K562 (cell line): Measurements from ENCODE around the gene THOC7. TPM values are rescaled to one million over a fixed set of nuclear protein-coding genes. Genes with fewer than 3 reads are reported as not detected.

ENCODE experiments used
- FOXK2 ChIP-seq, 2 experiments: fragments of 450-650 bp; IDR thresholded peaks in 1 of 2; conservative IDR thresholded peaks in 1 of 2; 2 replicates each; pipeline ENCODE4 v1.6.1; 2016; ENCODE audit warnings: low read depth in 2 of 2, mild to moderate bottlenecking in 1 of 2
- HCFC1 ChIP-seq: IDR thresholded peaks from 2 replicates; pipeline ENCODE4 v1.6.1; 2012; ENCODE audit warnings: low read depth, low read length, improper control_type of control experiment
- ILF3 ChIP-seq: fragments of 450-650 bp; IDR thresholded peaks from 2 replicates; pipeline ENCODE4 v1.6.1; 2018; ENCODE audit warnings: antibody characterized with exemption, mild to moderate bottlenecking, moderate library complexity, borderline replicate concordance
- KHSRP ChIP-seq: fragments of 450-650 bp; IDR thresholded peaks from 2 replicates; pipeline ENCODE4 v1.6.1; 2017
- NONO ChIP-seq, 2 experiments: fragments of 200-400 bp in 1 of 2; fragments of 450-650 bp in 1 of 2; formaldehyde crosslinking in 1 of 2; IDR thresholded peaks; 2 replicates each; pipeline ENCODE4 v1.6.1; 2017; ENCODE audit warnings: low read depth in 2 of 2, mild to moderate bottlenecking in 2 of 2, moderate library complexity in 2 of 2, low read length in 1 of 2
- PHF8 ChIP-seq: fragments of 200-600 bp; sonication (generic); IDR thresholded peaks from 2 replicates; pipeline ENCODE4 v1.6.1; 2012; ENCODE audit warnings: mixed run types, mild to moderate bottlenecking, inconsistent platforms, low read length, moderate library complexity, borderline replicate concordance
- POLR2A ChIP-seq: fragments of 450-650 bp; conservative IDR thresholded peaks from 2 replicates; pipeline ENCODE4 v1.6.1; 2016
- POLR2G ChIP-seq: fragments of 200-400 bp; formaldehyde crosslinking; IDR thresholded peaks from 2 replicates; pipeline ENCODE4 v1.6.1; 2017; ENCODE audit warnings: low read depth, mild to moderate bottlenecking, antibody characterized with exemption, low read length, moderate library complexity
- RB1 ChIP-seq: fragments of 450-650 bp; IDR thresholded peaks from 2 replicates; pipeline ENCODE4 v1.6.1; 2017; ENCODE audit warnings: low read depth, mild to moderate bottlenecking
- RBFOX2 ChIP-seq: fragments of 200-400 bp; formaldehyde crosslinking; IDR thresholded peaks from 2 replicates; pipeline ENCODE4 v1.6.1; 2017; ENCODE audit warnings: low read depth, mild to moderate bottlenecking, low read length, moderate library complexity
- RBM14 ChIP-seq: fragments of 200-400 bp; formaldehyde crosslinking; IDR thresholded peaks from 2 replicates; pipeline ENCODE4 v1.6.1; 2018; ENCODE audit warnings: low read depth, mild to moderate bottlenecking, low read length, moderate library complexity, borderline replicate concordance; ENCODE audit not compliant: insufficient read depth
- SIN3A ChIP-seq, 2 experiments: fragments of 150-350 bp in 1 of 2; IDR thresholded peaks; 2 replicates each; pipeline ENCODE4 v1.6.1; 2011 to 2016; ENCODE audit warnings: borderline replicate concordance in 2 of 2, low read depth in 2 of 2, low read length in 2 of 2, mild to moderate bottlenecking in 2 of 2, moderate library complexity in 2 of 2; ENCODE audit not compliant: control insufficient read depth in 1 of 2
- SP1 ChIP-seq: sonication (generic); formaldehyde crosslinking; IDR thresholded peaks from 2 replicates; pipeline ENCODE4 v1.8.1; 2022; ENCODE audit warnings: mild to moderate bottlenecking, missing genetic modification reagents
- YY1 ChIP-seq, 3 experiments: IDR thresholded peaks; 2 replicates each; pipeline ENCODE4 v1.6.1; 2011; ENCODE audit warnings: low read length in 2 of 3, mild to moderate bottlenecking in 2 of 3, moderate library complexity in 2 of 3, borderline replicate concordance in 1 of 3, control low read depth in 1 of 3, low read depth in 1 of 3; ENCODE audit not compliant: insufficient read depth in 3 of 3, insufficient replicate concordance in 2 of 3, control insufficient read depth in 1 of 3, insufficient read length in 1 of 3; ENCODE audit errors: extremely low read depth in 1 of 3
- ZNF436 ChIP-seq: fragments of 250-450, 450-650 bp; sonication (Bioruptor Pico); formaldehyde crosslinking; IDR thresholded peaks from 2 replicates; pipeline ENCODE4 v1.7.0; 2020; ENCODE audit warnings: mild to moderate bottlenecking
- polyA plus RNA-seq, 8 experiments: library from polyadenylated mRNA; depleted of rRNA in 4 of 8; stranded (reverse) in 5 of 8; unstranded in 3 of 8; fragments of >200 nt; fragmentation: Nextera tagmentation in 2 of 8; fragmentation: Illumina TruSeq in 1 of 8; extraction: Ambion mirVana in 2 of 8; extraction: Trizol in 1 of 8; gene quantifications; 2 replicates each; pipeline versions ENCODE4 v1.2.1 to v1.2.3, GENCODE V29; 2011 to 2014; ENCODE audit warnings: inconsistent platforms in 1 of 8, missing spikeins in 1 of 8
- total RNA-seq, 7 experiments: library from RNA; depleted of rRNA in 6 of 7; stranded (reverse); fragments of >200 nt in 6 of 7; fragmentation: Illumina TruSeq in 2 of 7; extraction: Trizol in 2 of 7; gene quantifications; 2 replicates each; pipeline versions ENCODE4 v1.2.1 to v1.2.3, GENCODE V29; 2011 to 2021; ENCODE audit warnings: low replicate concordance in 1 of 7
- TF ChIP-seq, protein P1 (sequence below): fragments of 250-450 bp; sonication (Bioruptor Pico); IDR thresholded peaks from 2 replicates; pipeline ENCODE4 v1.8.0; 2022; ENCODE audit warnings: moderate library complexity, mild to moderate bottlenecking, inconsistent platforms
- TF ChIP-seq, protein P2 (sequence below): fragments of 250-450 bp; sonication (Bioruptor Pico); IDR thresholded peaks from 2 replicates; pipeline ENCODE4 v1.4.0; 2020; ENCODE audit warnings: mild to moderate bottlenecking

Gene THOC7
- total and polyA plus RNA-seq, 9 of the 15 experiments (the other 6 are each of a cell fraction or from before 2014, with no cell fraction given) = 56.5 to 129 (median 94.7) TPM

DNA sequence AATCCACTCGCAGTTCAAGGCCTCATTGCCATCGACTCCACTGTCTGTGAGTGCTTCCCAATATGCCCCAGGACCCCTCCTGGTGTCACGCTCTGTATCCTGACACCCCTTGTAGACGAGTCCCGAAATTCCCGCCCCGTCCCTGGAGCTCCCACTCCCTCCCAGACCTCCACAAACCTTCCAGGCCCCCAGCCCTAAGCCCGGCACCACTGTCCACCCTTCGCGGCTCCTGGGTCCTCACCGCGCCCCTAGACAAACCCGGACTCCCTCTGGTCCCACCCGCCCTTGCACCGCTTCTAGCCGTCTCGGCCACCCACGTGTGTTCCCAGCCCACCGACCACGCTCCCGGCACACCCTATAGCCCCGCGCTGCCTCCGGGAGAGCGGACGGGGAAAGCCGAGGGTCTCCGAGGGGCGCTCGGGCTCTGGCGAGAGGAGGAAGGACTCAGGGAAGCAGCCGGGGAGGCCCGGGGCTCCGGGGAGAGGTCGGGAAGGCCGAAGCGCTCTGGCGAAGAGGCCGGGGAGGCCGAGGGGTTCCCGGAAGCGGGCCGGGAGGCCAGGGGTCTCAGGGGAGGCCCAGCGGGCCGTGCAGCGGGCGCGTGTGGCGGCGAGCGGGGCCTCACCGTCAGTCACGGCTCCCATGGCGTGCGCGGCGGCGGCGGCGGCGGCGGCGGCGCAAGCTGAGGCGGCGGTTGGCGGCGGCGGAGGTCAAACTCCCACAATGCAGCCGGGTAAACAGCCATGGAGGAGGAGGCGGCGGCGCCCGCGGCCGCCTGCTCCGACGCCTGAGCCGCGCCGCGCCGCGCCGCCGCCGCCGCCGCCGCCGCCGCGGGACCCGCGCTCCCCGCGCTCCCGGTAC is at the start of gene THOC7, which contains the start of gene ATXN7 (continued):
- TF ChIP-seq ILF3 (no peak), RB1 (peak; percentile 53; the same call in 1 of the 2 replicates), NONO (IDR thresholded peaks at IDR 0.05; ENCODE audit: low read depth in 2 of 2, low read length in 1 of 2) (0 out of 4 replicates have a peak, but pooled peaks of 1 of the 2 experiments have one; percentile 40), SP1 (CRISPR knock-in tag) (0 out of 2 replicates have a peak, but pooled peaks have one; percentile 30), HCFC1 (no peak), KHSRP (no peak), RBFOX2 (peak; percentile 81), RBM14 (0 out of 2 replicates have a peak, but pooled peaks have one; percentile 60), ZNF436 (no peak), POLR2G (peak; percentile 85), FOXK2 (conservative IDR thresholded peaks at IDR 0.05 in 1 of 2, IDR thresholded peaks at IDR 0.05 in 1 of 2; ENCODE audit: low read depth in 2 of 2) (no peak), SIN3A (IDR thresholded peaks at IDR 0.05; ENCODE audit: borderline replicate concordance in 2 of 2, control insufficient read depth in 1 of 2, low read depth in 2 of 2, low read length in 2 of 2) (0 out of 4 replicates have a peak, but pooled peaks of 1 of the 2 experiments have one; percentile 31), YY1 (IDR thresholded peaks at IDR 0.05; ENCODE audit: borderline replicate concordance in 1 of 3, control insufficient read depth in 1 of 3, extremely low read depth in 1 of 3, insufficient read depth in 3 of 3, insufficient read length in 1 of 3, insufficient replicate concordance in 2 of 3, low read depth in 1 of 3, low read length in 2 of 3) (peak in 2 of 3 experiments; percentile 41 to 57), POLR2A (0 out of 2 replicates have a peak, but pooled peaks have one; percentile 17), PHF8 (peak; percentile 65; the same call in 1 of the 2 replicates)
- TF ChIP-seq, protein P1, sequence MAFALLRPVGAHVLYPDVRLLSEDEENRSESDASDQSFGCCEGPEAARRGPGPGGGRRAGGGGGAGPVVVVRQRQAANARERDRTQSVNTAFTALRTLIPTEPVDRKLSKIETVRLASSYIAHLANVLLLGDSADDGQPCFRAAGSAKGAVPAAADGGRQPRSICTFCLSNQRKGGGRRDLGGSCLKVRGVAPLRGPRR (CRISPR knock-in tag) = no peak
- TF ChIP-seq, protein P2, sequence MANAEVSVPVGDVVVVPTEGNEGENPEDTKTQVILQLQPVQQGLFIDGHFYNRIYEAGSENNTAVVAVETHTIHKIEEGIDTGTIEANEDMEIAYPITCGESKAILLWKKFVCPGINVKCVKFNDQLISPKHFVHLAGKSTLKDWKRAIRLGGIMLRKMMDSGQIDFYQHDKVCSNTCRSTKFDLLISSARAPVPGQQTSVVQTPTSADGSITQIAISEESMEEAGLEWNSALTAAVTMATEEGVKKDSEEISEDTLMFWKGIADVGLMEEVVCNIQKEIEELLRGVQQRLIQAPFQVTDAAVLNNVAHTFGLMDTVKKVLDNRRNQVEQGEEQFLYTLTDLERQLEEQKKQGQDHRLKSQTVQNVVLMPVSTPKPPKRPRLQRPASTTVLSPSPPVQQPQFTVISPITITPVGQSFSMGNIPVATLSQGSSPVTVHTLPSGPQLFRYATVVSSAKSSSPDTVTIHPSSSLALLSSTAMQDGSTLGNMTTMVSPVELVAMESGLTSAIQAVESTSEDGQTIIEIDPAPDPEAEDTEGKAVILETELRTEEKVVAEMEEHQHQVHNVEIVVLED (CRISPR knock-in tag) = peak; percentile 34; the same call in 1 of the 2 replicates
